MCF 10A (cell line): Measurements from ENCODE around the gene PICK1. TPM values are rescaled to one million over a fixed set of nuclear protein-coding genes. Genes with fewer than 3 reads are reported as not detected.

Source experiments
- BruUV-seq: library from RNA; stranded (reverse); fragments of 400-500 nt; replicated peaks from 2 replicates; lab custom pipeline; 2021; lab: Mats Ljungman, UMichigan
- CTCF ChIA-PET: fragments of 300-600 bp; sonication (Branson Sonifier 250); formaldehyde crosslinking; extraction: SDS; loops from one replicate; lab custom pipeline; 2021; ENCODE audit warnings: antibody characterized with exemption, inconsistent platforms; lab: Yijun Ruan, JAX
- POLR2A ChIA-PET: fragments of 300-600, 350-650 bp; sonication (Branson Sonifier 250); formaldehyde crosslinking; extraction: SDS; loops from one replicate; lab custom pipeline; 2020; ENCODE audit warnings: antibody characterized with exemption, inconsistent platforms; lab: Yijun Ruan, JAX
- DNase-seq: peaks from one replicate; pipeline ENCODE4 v3.0.0-alpha.2; 2018; ENCODE audit not compliant: unreplicated experiment
- H3K27ac Mint-ChIP-seq: one replicate; pipeline ENCODE4 v1.8.0; 2022; ENCODE audit warnings: mild to moderate bottlenecking, low read depth, mixed read lengths; ENCODE audit not compliant: unreplicated experiment
- H3K27me3 Mint-ChIP-seq: one replicate; pipeline ENCODE4 v1.8.0; 2022; ENCODE audit warnings: mixed read lengths; ENCODE audit not compliant: insufficient read depth, unreplicated experiment
- H3K36me3 Mint-ChIP-seq: one replicate; pipeline ENCODE4 v1.8.0; 2022; ENCODE audit warnings: mild to moderate bottlenecking, moderate library complexity, mixed read lengths; ENCODE audit not compliant: insufficient read depth, unreplicated experiment
- H3K4me1 Mint-ChIP-seq: one replicate; pipeline ENCODE4 v1.8.0; 2022; ENCODE audit warnings: mixed read lengths; ENCODE audit not compliant: insufficient read depth, unreplicated experiment
- H3K4me3 Mint-ChIP-seq: one replicate; pipeline ENCODE4 v1.8.0; 2022; ENCODE audit warnings: mild to moderate bottlenecking, moderate library complexity, mixed read lengths; ENCODE audit not compliant: unreplicated experiment
- H3K9me3 Mint-ChIP-seq: one replicate; pipeline ENCODE4 v1.8.0; 2022; ENCODE audit warnings: mixed read lengths; ENCODE audit not compliant: unreplicated experiment
- intact Hi-C: fragments of 100-400 bp; cut with micrococcal nuclease; formaldehyde crosslinking; loops from 2 replicates; pipeline ENCODE4 v1.14.1; 2022
- total RNA-seq: library from RNA; stranded (reverse); gene quantifications from 2 replicates; pipeline ENCODE4 v1.2.3, GENCODE V29; 2022
- TF ChIP-seq, protein P1 (sequence below): fragments of 200-600 bp; IDR thresholded peaks from one replicate; pipeline ENCODE4 v1.8.0; 2022; ENCODE audit warnings: antibody characterized with exemption, mild to moderate bottlenecking; ENCODE audit not compliant: unreplicated experiment

Gene PICK1
- total RNA-seq, 1 experiment from 2014 or later, result 40.6 TPM

DNA sequence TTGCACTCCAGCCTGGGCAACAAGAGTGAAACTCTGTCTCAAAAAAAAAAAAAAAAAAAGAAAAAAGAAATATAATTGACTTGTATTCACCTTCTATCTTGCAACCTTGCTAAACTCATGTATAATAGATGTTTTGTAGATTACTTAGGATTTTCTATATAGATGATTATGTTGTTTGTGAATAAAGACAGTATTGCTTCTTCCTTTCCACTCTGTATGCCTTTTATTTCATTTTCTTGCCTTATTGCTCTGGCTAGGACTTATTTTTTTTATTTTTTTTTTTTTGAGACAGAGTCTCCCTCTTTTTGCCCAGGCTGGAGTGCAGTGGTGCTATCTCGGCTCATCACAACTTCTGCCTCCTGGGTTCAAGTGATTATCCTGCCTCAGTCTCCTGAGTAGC is 43.1 kb upstream of the PICK1 start:
- Mint-ChIP-seq H3K9me3 (no peaks in the 10 kb centered on the region), H3K27ac (no peak overlapping the region), H3K36me3 (no peaks in the 10 kb centered on the region), H3K4me3 (no peak overlapping the region), H3K27me3 (no peaks in the 10 kb centered on the region), H3K4me1 (peaks cover 8% of the 10 kb centered on the region)
- intact Hi-C loops, result no loop called here
- ChIA-PET CTCF (interaction anchor here (0.6 to 0.7 kb wide), 2 partner anchors 42 to 392 kb away, joined by 3 to 4 read pairs; no protein-coding TSS in a partner anchor), POLR2A (interaction anchor here (0.5 kb wide), 1 partner anchor 356 kb away, joined by 3 read pairs; the partner anchor contains the start of gene PDXP)
- no TSS peak for BruUV-seq
- DNase-seq, result no peak
- TF ChIP-seq, protein P1, sequence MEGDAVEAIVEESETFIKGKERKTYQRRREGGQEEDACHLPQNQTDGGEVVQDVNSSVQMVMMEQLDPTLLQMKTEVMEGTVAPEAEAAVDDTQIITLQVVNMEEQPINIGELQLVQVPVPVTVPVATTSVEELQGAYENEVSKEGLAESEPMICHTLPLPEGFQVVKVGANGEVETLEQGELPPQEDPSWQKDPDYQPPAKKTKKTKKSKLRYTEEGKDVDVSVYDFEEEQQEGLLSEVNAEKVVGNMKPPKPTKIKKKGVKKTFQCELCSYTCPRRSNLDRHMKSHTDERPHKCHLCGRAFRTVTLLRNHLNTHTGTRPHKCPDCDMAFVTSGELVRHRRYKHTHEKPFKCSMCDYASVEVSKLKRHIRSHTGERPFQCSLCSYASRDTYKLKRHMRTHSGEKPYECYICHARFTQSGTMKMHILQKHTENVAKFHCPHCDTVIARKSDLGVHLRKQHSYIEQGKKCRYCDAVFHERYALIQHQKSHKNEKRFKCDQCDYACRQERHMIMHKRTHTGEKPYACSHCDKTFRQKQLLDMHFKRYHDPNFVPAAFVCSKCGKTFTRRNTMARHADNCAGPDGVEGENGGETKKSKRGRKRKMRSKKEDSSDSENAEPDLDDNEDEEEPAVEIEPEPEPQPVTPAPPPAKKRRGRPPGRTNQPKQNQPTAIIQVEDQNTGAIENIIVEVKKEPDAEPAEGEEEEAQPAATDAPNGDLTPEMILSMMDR, result no peak

DNA sequence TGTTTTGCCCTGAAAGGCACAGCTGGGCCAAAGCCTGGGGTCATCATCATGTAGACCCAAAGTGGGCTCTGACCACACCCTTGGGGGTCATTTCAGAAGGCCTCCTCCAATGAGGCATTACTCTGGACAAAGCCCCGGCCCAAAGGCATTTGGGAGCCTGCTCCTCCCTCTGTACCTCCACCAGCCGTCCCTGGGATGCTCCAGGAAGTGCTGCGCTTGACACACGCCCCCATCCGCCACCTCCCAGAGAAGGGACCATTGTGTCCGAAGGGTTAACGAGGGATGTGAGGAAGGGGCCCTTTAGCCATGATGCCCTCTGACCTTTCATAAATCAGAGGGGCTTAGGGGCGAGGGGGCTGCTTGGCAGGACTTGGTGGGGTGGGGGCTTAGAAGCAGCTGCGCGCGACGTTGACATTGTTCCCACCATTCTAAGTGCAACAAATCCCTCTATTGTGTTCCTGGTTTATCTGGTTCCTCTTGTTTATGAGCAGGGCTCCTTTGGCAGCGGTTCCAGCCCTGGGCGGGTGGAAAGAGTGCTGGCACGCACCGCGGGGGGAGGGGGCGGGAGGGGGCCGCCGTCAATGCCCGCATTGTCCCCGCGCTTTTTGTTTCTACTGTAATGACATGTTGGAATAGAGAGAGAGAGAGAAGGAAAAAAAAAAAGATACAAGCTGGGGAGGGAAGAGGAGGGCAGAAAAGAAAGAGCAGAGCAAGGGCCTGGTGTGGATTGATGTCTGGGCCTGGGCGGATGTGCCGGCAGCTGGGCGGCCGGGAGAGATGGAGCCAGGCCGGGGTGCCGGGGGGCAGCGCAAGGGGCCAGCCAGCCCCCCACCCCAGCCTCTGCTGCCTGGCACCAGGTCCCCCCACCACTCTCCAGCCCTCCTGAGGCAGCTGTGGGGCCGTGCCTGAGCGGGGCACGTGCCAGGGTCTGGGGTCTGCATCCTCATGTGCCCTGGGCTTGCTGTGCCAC is 40.7 kb upstream of the PICK1 start:
- Mint-ChIP-seq H3K4me1 (peaks cover 8% of the 10 kb centered on the region), H3K9me3 (no peaks in the 10 kb centered on the region), H3K36me3 (no peaks in the 10 kb centered on the region), H3K27me3 (no peaks in the 10 kb centered on the region), H3K27ac (no peak overlapping the region), H3K4me3 (no peak overlapping the region)
- ChIA-PET POLR2A (interaction anchor here (0.9 kb wide), 1 partner anchor 23 kb away, joined by 3 read pairs; no protein-coding TSS in a partner anchor), CTCF (interaction anchor here (0.6 kb wide), 1 partner anchor 65 kb away, joined by 3 read pairs; no protein-coding TSS in a partner anchor)
- TF ChIP-seq, protein P1, result no peak
- intact Hi-C loops, result no loop called here
- DNase-seq, result no peak
- BruUV-seq, result no TSS peak

DNA sequence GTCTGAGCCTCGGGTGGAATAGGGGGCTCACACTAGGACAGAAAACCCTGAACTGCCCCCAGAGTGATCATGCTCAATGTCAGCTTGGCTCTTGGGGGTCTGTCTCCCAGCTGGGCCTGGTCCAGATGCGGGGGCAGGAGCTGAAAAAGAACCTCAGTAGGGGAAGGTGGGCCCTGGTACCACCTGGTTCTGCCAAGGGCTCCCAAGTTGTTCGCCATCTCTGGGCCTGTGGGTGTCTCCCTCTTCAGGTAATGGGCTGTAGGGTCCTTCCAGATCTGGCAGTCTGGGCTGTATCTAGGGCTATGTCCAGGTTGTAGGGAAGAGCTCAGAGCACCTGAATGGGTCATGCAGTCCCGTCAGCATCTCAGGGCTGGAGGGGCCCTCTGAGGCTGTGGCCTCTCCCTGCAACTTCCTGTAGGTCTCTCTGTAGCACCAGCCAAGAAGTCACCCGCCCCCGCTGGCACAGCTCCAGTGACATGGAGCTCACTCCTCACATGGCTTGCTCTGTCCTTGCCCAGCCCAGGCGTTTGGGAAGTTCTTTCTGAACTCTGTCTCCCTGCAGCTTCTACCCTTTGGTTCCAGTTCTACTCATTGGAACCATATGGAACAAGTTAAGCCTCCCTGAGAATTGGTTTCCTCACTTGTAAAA is 39.8 kb upstream of the PICK1 start:
- ChIA-PET CTCF (interaction anchor here (1.0 kb wide), 1 partner anchor 154 kb away, joined by 3 read pairs; no protein-coding TSS in a partner anchor), POLR2A (interaction anchor here (0.7 to 0.9 kb wide), 2 partner anchors 24 to 344 kb away, joined by 3 read pairs; no protein-coding TSS in a partner anchor)
- peak; percentile 66 for DNase-seq
- Mint-ChIP-seq H3K36me3 (no peaks in the 10 kb centered on the region), H3K4me3 (no peak overlapping the region), H3K27ac (no peak overlapping the region), H3K27me3 (no peaks in the 10 kb centered on the region), H3K9me3 (no peaks in the 10 kb centered on the region), H3K4me1 (peaks cover 8% of the 10 kb centered on the region)
- BruUV-seq, result no TSS peak
- TF ChIP-seq, protein P1, result no peak
- intact Hi-C loops, result no loop called here
